MV-4-11 (cell line): ENCODE measurements around the gene PEMT.

ENCODE experiments used
- DNase-seq: peaks from one replicate; lab custom pipeline; 2025; lab: John Stamatoyannopoulos, UW

PEMT gene

GRCh38 chr17:17503566-17504130 lies 87.9 kb downstream of the PEMT start:
- no peak for DNase-seq

GRCh38 chr17:17502741-17503565 lies 88.6 kb downstream of the PEMT start:
- no peak for DNase-seq

GRCh38 chr17:17500999-17501605 lies 90.4 kb downstream of the PEMT start:
- DNase-seq = no peak

DNA sequence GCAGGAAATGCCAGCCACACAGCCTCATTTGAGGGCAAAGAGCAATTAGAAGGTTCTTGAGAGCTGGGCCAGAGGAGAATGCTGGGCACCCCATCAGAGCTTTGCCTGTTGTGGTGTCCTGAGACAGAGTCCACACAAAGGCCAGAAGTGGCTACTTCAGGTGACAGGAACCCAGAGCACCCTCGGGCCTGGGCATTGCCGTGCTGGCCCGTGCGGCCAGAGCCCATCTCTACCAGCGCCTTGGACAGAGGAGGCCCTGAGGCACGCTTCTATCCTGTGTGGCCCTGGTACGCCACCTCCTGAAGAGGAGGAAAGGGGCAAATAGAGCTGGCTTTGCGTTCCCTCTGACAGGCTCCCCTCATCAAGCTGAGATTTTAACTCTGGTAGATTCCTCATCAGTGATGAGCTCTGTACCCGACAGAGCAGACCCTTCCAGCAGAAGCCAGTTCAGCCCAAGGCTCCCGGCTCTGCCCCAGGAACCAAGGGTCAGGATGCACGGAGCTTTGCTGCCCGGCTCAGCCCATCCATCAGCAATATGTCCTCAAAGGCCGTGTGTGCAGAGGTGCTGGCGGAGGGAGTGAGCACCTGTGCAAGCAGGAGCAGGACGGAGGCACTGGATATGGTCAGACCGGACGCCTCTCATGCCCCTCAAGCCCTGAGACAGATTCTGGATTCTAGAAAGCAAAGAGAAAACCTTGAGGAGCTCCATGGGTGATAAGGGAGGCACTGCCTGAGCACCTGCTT lies 91.9 kb downstream of the PEMT start:
- no peak for DNase-seq

DNA sequence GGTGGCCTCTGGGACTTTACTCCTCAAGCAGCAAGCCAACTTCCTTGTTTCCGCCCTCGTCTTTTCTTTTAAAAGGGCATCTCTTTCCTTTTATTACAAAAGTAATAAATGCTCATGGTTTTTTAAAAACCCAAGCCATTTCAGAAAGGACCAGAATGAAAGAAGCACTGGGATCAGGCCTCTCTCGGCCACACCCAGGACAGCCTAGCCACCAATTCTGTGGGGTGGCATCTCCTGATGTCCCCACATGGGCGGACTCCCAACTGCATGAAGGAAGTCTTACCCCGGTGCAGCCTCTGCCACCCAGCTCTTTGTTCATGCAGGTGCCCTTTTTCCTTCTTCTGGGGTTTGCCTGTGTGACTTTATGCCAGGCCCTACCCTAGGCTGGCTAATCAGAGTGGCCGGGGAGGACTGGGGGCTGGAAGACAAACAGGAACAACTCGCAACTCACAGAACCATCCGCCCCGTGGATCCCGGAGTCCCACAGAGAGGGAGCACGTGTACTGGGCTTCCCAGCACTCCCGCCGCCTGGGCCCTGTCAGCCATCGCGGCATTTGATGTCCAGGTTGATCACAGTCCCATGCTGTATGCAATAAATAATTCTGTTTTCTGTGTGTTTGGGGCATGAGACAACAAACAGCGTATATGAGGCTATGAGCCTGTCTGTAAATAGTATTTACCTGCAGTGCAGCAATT lies 92.8 kb downstream of the PEMT start:
- no peak for DNase-seq

DNA sequence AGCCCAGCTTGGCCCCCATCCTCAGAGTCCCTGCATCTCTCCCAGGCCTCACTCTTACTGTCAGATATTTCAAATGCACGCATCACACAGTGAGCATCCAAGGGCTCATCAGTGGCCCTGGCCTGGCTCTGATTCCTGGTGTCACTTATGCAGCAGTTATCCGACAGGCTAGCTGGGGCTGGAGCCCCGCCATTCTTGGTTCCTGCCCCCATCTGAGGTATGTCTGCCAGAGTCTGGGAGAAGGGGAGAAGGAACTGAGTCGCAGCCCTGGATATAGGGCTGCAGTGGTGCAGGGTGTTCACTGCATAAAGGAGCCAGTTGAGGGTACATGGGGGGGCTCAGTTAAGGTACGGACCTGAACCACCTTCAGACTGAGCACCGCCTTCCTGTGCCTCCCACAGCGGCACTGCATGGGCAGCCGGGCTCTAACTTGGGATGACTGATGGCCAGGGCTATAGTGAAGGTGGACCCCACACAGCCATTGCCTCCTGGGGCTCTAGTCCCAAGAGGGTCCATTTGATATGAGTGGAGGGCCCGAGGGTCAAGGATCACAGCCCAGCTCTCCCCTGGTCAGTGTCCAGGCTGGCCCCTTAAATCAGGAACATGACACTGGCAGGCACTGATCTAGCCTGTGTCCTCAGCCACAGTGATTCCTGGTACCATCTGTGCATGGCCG lies 93.5 kb downstream of the PEMT start:
- DNase-seq = no peak

DNA sequence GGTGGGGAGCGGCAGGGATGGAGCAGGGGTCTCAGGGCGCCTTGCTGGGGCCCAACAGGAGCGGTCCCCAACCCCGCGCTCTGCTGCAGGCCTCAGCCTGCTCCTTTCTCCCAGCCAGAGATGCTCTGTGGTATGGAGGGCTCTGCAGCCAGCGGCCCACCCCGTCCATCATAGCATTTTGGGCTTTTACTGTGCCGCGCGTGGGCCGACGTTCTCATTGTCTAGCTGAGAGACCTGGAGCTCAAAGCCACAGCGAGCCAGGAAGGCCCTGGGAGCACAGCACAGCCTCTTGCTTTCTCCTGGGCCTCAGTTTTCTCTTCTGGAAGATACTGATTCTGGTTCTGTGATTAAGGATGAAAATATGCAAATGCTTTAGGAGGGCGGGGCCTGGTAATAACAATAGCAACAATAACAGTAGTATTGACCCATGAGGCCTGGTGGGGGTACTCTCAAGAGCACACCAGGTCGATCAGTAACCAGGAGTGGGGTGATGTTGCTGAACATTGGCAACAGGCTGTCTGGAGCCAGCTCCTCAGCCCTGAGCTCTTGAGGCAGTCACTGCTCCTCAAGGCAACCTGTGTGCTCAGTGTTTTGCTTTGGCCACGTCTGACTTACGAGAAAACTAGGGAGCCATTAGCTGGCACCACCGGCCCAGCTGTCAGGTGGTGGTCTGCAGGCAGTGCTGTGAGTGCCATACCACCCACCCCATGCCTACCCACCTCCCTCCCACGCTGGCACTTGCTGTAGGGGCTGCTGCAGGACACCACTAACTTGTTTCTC lies 94.3 kb downstream of the PEMT start:
- no peak for DNase-seq

DNA sequence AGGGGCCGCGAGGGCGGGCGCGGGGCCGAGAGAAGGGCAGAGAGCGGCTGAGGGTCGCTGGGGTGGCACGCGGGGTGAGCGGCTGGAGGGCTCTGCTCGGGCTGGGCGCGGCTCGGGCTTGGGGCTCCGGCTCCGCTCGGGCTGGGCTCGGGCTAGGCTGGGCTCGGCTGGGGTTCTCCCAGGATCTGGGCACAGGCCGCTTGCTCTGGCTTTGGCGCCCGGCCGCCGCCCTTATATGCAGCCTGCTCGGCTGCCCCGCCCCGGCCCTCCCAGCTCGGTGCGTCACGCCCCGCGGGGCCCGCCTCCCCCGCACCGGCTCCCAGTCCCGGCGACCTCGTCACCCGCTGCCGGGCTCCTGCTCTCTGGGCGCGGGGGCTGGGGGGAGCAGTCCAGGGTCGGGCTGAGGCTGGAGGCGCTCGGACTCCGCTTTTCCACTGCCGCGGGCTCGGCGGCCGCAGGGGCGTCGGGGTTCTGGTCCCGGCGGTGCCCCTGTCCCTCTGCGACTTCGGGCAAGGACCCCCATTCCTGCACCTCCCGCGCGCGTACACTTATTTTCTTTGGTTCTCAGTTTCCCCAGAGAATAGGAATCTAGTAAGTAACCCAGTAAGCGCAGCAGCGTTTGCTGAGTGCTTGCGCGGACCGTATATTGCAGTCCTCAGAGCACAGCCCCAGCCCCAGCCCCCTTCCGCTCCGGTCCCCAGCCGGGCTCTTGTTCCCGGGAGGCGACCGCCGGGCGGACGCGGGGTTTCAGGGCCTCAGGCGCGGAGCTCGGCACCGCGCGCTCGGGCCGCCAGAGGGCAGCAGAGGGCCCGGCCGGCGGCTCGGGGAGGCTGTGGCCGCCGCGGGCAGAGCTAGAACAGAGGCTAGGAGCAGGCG lies 95.1 kb downstream of the PEMT start, which contains the start of gene RASD1:
Gene RASD1, minus strand, starts transcription at position 207 of the 876 bp plus-strand sequence. CDS start 214 bp downstream, outside the sequence.
- peak; percentile 72 for DNase-seq

DNA sequence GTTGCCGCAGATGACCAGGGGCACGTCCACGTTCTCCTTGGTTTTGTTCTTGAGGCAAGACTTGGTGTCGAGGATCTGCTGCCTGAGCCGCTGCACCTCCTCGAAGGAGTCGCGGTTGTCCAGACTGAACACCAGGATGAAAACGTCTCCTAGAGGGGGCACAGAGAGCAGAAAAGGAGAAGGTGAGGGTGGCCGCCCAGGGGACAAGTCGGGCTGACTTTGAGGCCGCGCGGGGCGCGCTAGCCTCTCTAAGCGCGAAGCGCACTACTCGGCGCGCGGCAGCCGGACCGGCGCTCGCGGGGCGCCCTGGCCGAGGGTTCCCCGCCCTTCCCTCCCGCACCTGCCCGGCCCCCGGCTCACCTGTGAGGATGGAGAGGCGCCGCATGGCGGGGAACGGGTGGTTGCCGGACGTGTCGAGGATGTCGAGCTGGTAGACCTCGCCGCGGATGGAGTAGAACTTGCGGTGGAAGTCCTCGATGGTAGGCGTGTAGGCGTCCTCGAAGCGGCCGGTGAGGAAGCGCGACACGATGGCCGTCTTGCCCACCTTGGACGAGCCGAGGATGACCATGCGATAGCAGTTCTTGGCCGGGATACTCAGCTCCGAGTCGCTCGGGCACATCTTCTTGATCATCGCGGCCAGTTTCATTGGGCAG lies 95.8 kb downstream of the PEMT start:
- no peak for DNase-seq

DNA sequence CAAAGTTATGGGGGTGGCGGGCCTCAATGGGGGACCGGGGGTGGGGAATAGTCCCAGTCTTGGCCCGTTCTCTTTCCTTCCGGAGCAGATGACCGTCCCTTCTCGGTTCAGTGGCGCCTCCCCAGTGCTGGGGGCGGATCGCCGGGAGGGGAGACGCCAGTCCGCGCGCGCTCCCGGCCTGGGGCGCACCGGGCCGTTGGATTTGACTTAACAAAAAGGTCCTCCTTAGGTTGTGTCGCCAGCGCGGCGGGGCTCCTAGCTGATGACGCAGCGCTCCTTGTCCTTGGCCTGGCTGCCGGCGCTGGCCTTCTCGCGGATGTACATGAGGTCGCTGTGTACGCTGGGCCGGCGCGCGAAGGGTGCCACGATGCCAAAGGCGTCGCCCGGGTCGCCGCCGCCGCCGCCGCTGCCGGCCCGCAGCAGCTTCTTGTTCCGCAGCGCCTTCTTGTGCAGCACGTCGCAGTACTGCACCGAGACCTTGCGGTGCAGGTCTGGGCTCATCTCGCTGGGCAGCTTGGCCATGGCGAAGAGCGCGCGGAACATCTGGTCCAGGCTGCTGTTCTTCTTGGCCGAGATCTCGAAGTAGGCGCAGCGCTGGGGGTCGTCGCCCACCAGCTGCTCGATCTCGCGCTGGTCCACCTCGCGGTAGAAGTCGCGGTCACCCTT lies 96.5 kb downstream of the PEMT start:
- DNase-seq = no peak

DNA sequence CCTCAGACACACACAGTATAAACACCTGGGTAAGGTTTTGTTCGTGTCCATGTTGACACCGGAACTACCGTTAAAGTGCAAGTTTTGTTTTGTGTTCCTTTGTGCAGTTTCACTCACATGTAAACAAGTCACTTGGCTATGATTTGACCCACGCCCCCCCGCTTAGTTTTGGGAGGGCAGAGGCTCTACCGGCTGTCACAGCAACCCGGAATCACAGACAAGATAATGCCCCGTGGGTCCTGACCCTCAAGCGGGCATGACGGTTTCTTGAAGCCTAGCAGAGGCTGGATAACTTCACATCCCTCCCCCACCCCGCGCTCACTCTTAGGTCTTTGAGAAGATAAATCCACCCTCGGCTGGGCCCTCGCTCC lies 97.0 kb downstream of the PEMT start:
- no peak for DNase-seq

GRCh38 chr17:17493986-17494466 lies 97.5 kb downstream of the PEMT start:
- no peak for DNase-seq

DNA sequence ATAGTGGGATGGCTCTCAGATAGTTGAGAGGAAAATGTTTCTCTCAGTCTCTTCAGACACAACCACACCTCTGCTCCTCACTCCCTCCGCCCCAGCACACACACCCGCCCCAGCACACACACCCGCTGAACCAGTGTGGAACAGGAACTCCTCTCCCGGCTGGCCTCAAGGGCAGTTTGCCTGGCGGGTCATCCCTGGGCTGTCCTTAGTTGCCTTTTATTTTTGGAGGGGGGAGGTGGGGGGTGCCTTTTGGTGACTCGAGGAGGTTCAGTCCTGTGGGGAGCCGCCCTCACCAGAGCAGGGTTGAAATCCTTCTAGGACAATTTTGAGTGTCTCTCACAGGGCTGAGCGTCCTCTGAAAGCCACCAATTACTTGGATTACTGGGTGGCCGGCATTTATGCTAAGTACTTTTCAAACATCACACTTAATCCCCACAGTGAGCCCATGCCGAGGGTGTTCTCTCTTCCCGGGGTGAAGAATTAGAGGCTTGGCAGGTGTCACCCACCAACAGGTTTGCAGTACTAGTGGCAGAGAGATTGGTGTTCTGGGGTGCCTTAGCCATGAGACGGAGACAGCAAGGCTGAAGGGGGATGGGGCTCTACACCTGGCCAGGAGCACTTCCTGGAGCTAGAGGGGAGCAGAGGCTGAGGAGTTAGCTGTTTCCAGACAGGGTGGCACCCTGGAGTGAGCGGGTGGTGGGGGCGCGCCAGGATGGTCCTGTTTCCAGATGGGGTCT lies 98.1 kb downstream of the PEMT start:
- DNase-seq = no peak

- no peak for DNase-seq
Observed at GRCh38 chr17:17492571-17492970, 98.9 kb downstream of the PEMT start.

GRCh38 chr17:17492085-17492484 lies 99.4 kb downstream of the PEMT start:
- DNase-seq = no peak

DNA sequence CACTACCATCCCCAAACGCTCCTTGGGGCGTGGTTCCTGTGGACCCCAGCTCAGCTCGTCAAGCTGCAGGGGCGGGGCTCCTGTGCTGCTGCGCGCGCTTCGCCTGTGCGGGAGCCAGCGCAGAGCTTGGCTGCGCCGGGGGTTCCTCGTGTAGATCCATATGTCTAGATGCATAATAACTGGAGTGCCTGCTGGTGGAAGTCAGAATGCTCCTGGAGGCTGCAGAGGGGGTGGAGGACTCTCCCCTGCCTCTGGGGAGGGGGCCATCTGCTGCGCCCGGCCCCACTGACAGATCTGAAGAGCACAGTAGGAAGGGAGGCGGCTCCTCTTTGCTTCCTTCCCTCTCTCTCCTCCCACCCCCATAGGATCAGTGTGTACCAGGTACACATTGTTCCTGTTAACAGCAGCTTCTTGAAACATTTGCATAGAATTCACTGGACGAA lies 99.9 kb downstream of the PEMT start:
- no peak for DNase-seq

DNA sequence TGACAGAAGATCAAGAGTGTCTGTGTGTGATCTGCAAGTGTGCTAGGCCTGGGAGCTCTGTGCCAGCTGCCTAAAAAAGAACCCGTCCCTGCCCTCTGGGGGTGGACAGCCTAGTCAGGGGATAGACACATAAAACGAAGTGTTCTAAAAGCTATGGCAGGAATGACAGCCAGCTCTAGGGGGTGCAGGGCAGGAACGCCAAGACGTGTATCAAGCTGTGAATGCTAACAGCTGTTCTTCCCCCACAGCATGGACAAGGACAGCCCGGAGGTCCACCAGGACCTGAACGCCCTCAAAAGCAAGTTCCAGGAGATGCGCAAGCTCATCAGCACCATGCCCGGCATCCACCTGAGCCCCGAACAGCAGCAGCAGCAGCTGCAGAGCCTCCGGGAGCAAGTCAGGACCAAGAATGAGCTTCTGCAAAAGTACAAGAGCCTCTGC lies 100.5 kb downstream of the PEMT start:
- no peak for DNase-seq
